Activated naive CD4-positive, alpha-beta T cell treated with anti-CD3 and anti-CD28 coated beads, Interleukin-2, amount 10 ng/mL, durations not matched to agents 7 days and 5 days (primary cell): ENCODE data around the gene CACNB4.

Experiments
- CTCF ChIA-PET: fragments of 350-600 bp; sonication (Branson Sonifier 250); formaldehyde crosslinking; loops from one replicate; lab custom pipeline; 2021; ENCODE audit warnings: antibody characterized with exemption; lab: Charles Lee
- DNase-seq: peaks from one replicate; pipeline ENCODE4 v3.0.0-alpha.2; 2020
- H3K27ac Mint-ChIP-seq: one replicate; pipeline ENCODE4 v1.8.0; 2021; ENCODE audit warnings: mild to moderate bottlenecking, moderate library complexity, mixed read lengths
- H3K27me3 Mint-ChIP-seq: one replicate; pipeline ENCODE4 v1.8.0; 2021; ENCODE audit warnings: mild to moderate bottlenecking, mixed read lengths
- H3K36me3 Mint-ChIP-seq: one replicate; pipeline ENCODE4 v1.8.0; 2021; ENCODE audit warnings: mixed read lengths
- H3K4me1 Mint-ChIP-seq: one replicate; pipeline ENCODE4 v1.8.0; 2021; ENCODE audit warnings: mixed read lengths
- H3K4me3 Mint-ChIP-seq: one replicate; pipeline ENCODE4 v1.8.0; 2021; ENCODE audit warnings: mild to moderate bottlenecking, moderate library complexity, mixed read lengths
- H3K9me3 Mint-ChIP-seq: one replicate; pipeline ENCODE4 v1.8.0; 2021; ENCODE audit warnings: mixed read lengths

CACNB4 gene

GRCh38 chr2:151845481-151845880 lies 253.4 kb downstream of the CACNB4 start:
- H3K4me1 Mint-ChIP-seq: peaks cover 5% of the 10 kb centered on the region
- no peak for DNase-seq
- no peaks in the 10 kb centered on the region for H3K9me3 Mint-ChIP-seq
- no peaks in the 10 kb centered on the region for H3K36me3 Mint-ChIP-seq
- CTCF ChIA-PET: no interaction called here
- no peak overlapping the region for H3K27ac Mint-ChIP-seq
- peaks cover 8% of the 10 kb centered on the region for H3K27me3 Mint-ChIP-seq
- H3K4me3 Mint-ChIP-seq: no peak overlapping the region

- CTCF ChIA-PET: no interaction called here
- no peak overlapping the region for H3K27ac Mint-ChIP-seq
- peaks cover 5% of the 10 kb centered on the region for H3K4me1 Mint-ChIP-seq
- DNase-seq: no peak
- H3K27me3 Mint-ChIP-seq: peaks cover 8% of the 10 kb centered on the region
- no peaks in the 10 kb centered on the region for H3K9me3 Mint-ChIP-seq
- H3K4me3 Mint-ChIP-seq: no peak overlapping the region
- no peaks in the 10 kb centered on the region for H3K36me3 Mint-ChIP-seq
These were observed 254.5 kb downstream of the CACNB4 start for GRCh38 chr2:151844211-151844896.

DNA sequence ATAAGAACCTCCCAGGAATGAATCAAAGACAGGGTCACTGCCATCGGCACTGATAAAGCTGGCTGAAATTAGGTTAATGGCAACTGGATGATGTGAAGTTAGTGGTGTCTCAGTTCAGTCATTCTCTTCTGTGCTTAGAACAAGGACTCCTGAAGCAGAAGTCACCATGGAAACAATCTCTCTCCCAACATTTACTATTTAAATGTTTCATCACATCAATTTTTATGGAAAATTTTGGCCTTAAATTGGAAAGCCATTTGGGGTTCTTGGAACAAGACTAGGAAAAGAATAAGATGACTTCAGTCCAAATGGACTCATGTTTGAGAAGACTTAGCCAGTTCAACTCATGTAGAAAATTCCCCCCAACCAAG lies 255.2 kb downstream of the CACNB4 start:
- Mint-ChIP-seq H3K4me3 (no peak overlapping the region), H3K36me3 (no peaks in the 10 kb centered on the region), H3K27ac (no peak overlapping the region), H3K27me3 (peaks cover 4% of the 10 kb centered on the region), H3K9me3 (no peaks in the 10 kb centered on the region), H3K4me1 (peaks cover 5% of the 10 kb centered on the region)
- no peak for DNase-seq
- CTCF ChIA-PET: no interaction called here

DNA sequence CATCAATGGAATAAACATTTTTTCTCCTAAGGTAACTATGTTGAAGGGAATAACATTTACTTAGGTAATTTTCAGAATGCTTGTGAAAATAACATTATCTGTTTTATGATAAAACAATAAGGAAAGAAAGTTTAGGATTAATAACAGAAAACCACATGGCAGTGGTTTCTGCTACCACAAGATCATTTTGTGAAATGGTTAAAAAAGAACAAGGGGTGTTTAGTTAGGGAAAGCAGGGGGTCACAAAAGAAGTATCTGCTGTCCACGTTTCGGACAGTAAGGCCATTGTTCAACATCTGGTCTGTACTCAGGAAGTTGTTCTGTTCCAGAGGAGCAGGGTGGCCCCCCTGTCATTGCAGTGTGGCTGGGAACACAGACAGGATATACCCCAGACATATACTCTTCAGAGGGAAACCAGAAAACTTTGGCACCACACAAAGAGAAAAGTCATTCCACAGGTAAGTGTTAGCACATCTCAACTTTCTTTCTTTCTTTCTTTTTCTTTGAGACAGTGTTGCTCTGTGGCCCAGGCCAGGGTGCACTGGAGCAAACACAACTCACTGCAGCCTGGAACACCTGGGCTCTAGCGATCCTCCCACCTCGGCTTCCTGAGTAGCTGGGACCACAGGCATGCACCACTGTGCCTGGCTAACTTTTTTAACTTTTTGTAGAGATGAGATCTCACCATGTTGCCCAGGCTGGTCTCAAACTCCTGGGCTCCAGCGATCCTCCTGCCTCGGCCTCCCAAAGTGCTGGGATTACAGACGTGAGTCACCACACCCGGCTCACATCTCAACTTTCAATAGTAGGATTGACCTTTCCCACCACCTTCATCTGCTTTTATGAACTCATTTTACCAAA lies 255.8 kb downstream of the CACNB4 start:
- Mint-ChIP-seq H3K9me3 (no peaks in the 10 kb centered on the region), H3K36me3 (no peaks in the 10 kb centered on the region), H3K27ac (no peak overlapping the region), H3K27me3 (peaks cover 4% of the 10 kb centered on the region), H3K4me3 (no peak overlapping the region), H3K4me1 (peaks cover 5% of the 10 kb centered on the region)
- DNase-seq: no peak
- CTCF ChIA-PET: no interaction called here

DNA sequence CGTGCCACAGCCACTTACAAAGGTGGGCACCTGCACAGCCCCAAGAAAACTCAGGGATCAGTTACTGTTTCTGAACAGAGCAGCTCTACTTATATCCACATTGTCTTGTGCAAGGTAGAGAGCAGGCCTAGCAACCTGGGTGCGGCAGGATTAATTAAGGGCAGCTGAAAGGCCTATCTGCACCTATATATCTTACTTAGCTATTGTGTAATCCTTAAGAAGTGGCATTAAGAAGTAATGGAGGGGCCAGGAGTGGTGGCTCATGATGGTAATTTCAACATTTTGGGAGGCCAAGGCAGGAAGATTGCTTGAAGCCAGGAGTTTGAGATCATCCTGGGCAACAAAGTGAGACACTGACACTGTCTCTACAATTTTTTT lies 257.8 kb downstream of the CACNB4 start:
- H3K4me3 Mint-ChIP-seq: no peak overlapping the region
- no peaks in the 10 kb centered on the region for H3K27me3 Mint-ChIP-seq
- H3K27ac Mint-ChIP-seq: no peak overlapping the region
- DNase-seq: no peak
- peaks cover 5% of the 10 kb centered on the region for H3K4me1 Mint-ChIP-seq
- no peaks in the 10 kb centered on the region for H3K9me3 Mint-ChIP-seq
- CTCF ChIA-PET: no interaction called here
- no peaks in the 10 kb centered on the region for H3K36me3 Mint-ChIP-seq

DNA sequence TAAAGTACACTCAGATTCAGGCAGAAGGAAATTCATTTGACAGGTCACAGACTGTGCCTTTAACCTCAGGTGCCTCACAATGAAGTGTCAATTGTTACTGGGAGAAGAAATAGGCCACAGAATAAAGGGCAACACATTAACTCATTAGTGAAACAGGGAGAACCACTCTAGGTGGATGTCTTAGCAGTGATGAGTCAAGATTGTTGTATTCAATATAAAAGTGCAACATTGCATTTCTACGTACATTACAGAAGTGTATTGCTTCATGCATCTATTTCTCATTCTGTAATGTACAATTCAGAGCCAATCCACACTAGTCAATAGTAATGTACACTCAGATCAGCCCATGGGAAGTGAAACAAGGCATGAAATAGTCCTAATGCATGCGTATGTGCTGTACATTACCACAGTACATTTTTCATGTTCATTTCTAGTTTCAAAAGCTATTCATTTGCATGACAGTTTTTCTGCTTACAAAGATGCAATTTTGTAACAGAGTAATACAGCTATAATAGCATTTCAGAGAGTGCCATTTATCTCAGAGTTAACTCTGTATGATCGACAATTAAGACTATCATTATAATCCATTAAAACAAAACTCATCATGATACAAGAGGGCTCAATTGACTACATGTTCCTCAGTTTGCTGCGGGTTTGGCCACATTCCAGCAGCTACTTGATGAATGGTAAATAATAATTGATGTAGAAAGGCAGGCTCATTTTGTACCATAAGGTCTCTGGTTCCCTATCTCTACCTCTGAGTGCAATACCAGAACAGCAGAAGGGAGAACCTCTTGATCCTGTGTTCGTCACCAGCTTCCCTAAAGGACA lies 258.4 kb downstream of the CACNB4 start:
- Mint-ChIP-seq H3K9me3 (no peaks in the 10 kb centered on the region), H3K36me3 (no peaks in the 10 kb centered on the region), H3K27ac (no peak overlapping the region), H3K27me3 (no peaks in the 10 kb centered on the region), H3K4me3 (no peak overlapping the region), H3K4me1 (peaks cover 5% of the 10 kb centered on the region)
- CTCF ChIA-PET: no interaction called here
- no peak for DNase-seq

DNA sequence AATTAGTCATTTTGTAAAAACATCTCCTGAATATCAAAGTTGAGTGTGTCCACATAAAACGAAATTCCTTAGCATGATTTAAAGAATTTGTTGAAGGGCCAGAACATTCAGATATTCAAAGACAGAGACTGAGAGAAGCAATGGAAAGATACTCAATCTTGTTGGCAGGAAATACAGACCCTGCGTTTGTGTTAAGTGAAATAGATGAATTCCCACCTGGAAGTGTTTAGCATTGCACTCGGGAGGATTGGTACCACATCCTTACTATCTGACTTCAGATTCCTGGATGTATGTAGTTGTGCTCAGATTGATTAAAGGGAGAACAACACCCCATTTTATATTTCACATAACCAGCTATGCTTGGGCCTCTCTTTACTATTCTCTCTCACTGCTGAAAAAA lies 260.9 kb downstream of the CACNB4 start:
- Mint-ChIP-seq H3K9me3 (no peaks in the 10 kb centered on the region), H3K27me3 (no peaks in the 10 kb centered on the region), H3K36me3 (no peaks in the 10 kb centered on the region), H3K4me3 (no peak overlapping the region), H3K27ac (no peak overlapping the region), H3K4me1 (peaks cover under 1% of the 10 kb centered on the region)
- no peak for DNase-seq
- CTCF ChIA-PET: no interaction called here

GRCh38 chr2:151833984-151834383 lies 264.9 kb downstream of the CACNB4 start:
- H3K4me3 Mint-ChIP-seq: no peak overlapping the region
- H3K27me3 Mint-ChIP-seq: no peaks in the 10 kb centered on the region
- peaks cover 5% of the 10 kb centered on the region for H3K4me1 Mint-ChIP-seq
- CTCF ChIA-PET: no interaction called here
- H3K9me3 Mint-ChIP-seq: no peaks in the 10 kb centered on the region
- no peak for DNase-seq
- no peak overlapping the region for H3K27ac Mint-ChIP-seq
- no peaks in the 10 kb centered on the region for H3K36me3 Mint-ChIP-seq

GRCh38 chr2:151830961-151831360 lies 267.9 kb downstream of the CACNB4 start:
- DNase-seq: no peak
- H3K4me1 Mint-ChIP-seq: peaks cover 24% of the 10 kb centered on the region
- no peak overlapping the region for H3K27ac Mint-ChIP-seq
- H3K36me3 Mint-ChIP-seq: peaks cover 12% of the 10 kb centered on the region
- no peaks in the 10 kb centered on the region for H3K9me3 Mint-ChIP-seq
- CTCF ChIA-PET: interaction anchor here (0.6 to 0.7 kb wide), 2 partner anchors 47 to 284 kb away, joined by 3 to 4 read pairs; no protein-coding TSS in a partner anchor
- no peak overlapping the region for H3K4me3 Mint-ChIP-seq
- H3K27me3 Mint-ChIP-seq: no peaks in the 10 kb centered on the region

DNA sequence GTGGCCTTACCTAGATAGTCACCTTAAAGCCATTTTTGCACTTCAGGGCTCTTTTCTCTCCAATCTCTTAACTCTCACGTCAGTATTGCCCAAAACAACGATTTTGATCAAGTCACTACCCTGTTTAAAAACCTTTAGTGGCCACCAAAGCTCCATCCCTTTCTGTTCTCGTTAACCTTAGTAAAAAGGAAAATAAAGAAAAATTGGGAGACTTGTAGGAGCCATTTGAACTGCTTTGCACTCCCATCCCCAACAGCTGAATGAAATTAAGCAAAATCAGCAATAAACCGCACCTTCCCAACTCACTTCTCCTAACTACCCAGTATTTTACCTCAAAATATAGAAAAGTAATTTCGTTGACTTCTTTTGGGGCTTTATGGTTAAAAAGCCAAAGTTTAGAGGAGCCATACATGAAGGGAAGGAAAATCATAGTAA lies 269.9 kb downstream of the CACNB4 start:
- H3K4me1 Mint-ChIP-seq: peaks cover 40% of the 10 kb centered on the region

DNA sequence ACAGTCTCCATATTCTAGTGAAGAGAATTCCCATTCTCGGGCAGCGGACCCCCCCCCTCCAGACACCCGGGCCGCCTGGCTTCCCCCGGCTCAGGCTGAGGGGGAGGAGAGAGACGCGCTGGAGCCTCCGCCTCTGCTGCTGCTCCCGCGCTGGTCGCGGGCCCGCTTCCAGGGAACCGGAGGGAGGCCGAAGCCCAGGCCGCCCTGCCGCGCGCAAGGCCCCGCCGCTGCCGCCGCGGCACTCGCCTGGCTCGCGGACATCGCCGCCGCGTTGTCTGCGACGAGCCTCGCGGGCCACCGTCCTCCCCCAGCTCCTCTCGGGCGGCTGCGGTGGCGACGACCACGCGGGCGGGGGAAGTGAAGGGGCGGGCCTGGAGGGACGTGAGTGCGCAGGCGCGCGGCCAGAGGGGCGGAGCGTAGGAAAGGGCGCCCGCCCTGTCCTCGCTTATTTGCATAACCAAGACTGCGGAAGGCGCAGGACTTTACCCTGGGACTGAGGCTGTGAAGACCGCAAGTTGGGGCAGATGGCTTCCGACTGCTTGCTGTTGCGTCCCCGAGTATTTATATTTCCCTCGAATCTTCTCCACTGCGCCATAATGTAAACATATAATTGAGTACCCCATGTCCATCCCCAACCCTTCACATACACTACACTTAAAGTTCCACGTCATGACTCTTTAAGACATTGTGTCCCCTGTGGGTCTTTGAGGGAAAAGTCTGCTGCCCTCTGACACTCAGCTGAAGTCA lies 270.5 kb downstream of the CACNB4 start, which contains the start of gene ARL5A:
Gene ARL5A, minus strand, starts transcription at position 279 of the 747 bp plus-strand sequence. Its CDS starts 245 bp downstream, at position 34.
- Mint-ChIP-seq H3K4me1 (peaks cover 44% of the 10 kb centered on the region), H3K36me3 (peaks cover 16% of the 10 kb centered on the region), H3K9me3 (no peaks in the 10 kb centered on the region), H3K27ac (peak within 1 kb of the TSS; percentile 86), H3K27me3 (no peaks in the 10 kb centered on the region), H3K4me3 (peak within 1 kb of the TSS; percentile 95)
- CTCF ChIA-PET: no interaction called here
- DNase-seq: peak; percentile 94

More for the DNA sequence above, 269.9 kb downstream of the CACNB4 start:
- no peak for DNase-seq
- Mint-ChIP-seq H3K4me3 (peak overlapping the region; percentile 64), H3K27me3 (no peaks in the 10 kb centered on the region), H3K36me3 (peaks cover 16% of the 10 kb centered on the region), H3K27ac (peak overlapping the region; percentile 82), H3K9me3 (no peaks in the 10 kb centered on the region)
- CTCF ChIA-PET: interaction anchor here (1.0 kb wide), 1 partner anchor 9 kb away, joined by 3 read pairs; no protein-coding TSS in a partner anchor

DNA sequence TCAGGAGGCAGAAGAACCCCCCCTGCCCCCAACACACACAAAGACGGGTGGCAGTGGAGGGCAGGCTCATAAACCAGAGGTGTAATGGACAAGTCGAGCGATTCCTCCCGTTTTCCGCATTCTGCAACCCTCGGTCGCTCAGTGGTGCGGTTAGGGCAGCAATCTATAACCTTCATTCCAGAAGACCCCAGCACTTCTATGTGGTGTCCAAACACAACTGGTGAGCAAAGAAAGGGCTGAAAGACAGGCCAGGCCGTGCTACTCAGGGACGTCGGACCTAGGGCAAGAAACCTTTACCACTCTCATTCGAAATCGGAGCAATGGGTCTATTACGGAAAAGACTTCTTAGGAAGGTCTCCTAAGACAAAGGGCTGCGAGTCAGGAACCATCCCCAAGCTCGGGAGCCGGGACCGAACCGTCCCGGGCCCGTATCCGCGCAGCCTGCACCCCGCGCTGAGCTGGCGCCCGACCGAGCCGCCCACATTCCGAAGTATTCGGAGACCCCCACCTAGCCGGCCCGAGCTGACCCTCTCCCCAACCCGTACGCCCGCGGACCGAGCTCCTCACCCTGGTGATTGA lies 271.2 kb downstream of the CACNB4 start:
- H3K27me3 Mint-ChIP-seq: no peaks in the 10 kb centered on the region
- peaks cover 48% of the 10 kb centered on the region for H3K4me1 Mint-ChIP-seq
- H3K27ac Mint-ChIP-seq: peak overlapping the region; percentile 86
- no peaks in the 10 kb centered on the region for H3K9me3 Mint-ChIP-seq
- H3K36me3 Mint-ChIP-seq: peaks cover 19% of the 10 kb centered on the region
- CTCF ChIA-PET: interaction anchor here (0.6 kb wide), 1 partner anchor 555 kb away, joined by 3 read pairs; no protein-coding TSS in a partner anchor
- peak; percentile 48 for DNase-seq
- H3K4me3 Mint-ChIP-seq: peak overlapping the region; percentile 95

- peak overlapping the region; percentile 95 for H3K4me3 Mint-ChIP-seq
- no peaks in the 10 kb centered on the region for H3K9me3 Mint-ChIP-seq
- CTCF ChIA-PET: interaction anchor here (0.6 to 1.7 kb wide), 2 partner anchors 20 to 554 kb away, joined by 3 to 4 read pairs; no protein-coding TSS in a partner anchor
- H3K4me1 Mint-ChIP-seq: peaks cover 53% of the 10 kb centered on the region
- peak overlapping the region; percentile 5 for H3K27ac Mint-ChIP-seq
- H3K36me3 Mint-ChIP-seq: peaks cover 23% of the 10 kb centered on the region
- H3K27me3 Mint-ChIP-seq: no peaks in the 10 kb centered on the region
- DNase-seq: no peak
These were observed 272.1 kb downstream of the CACNB4 start for GRCh38 chr2:151826737-151827157.
